SK-MEL-5 (cell line): ENCODE data around the gene C11orf24. TPM values are rescaled to one million over a fixed set of nuclear protein-coding genes. Genes with fewer than 3 reads are reported as not detected.
A peak's percentile ranks its signal among the peaks of the same experiment; 100 is the strongest.

Experiments used
- DNase-seq: peaks from one replicate; pipeline ENCODE4 v3.0.0-alpha.2; 2016; ENCODE audit warnings: low read depth, low spot score
- in situ Hi-C: cut with HindIII; loops from 2 replicates; pipeline ENCODE4 v1.10.0; 2016; ENCODE audit warnings: low sequenced_read_pairs, high pct_unique_total_duplicates, low pct_unique_long_range_greater_than_20kb
- polyA plus RNA-seq, 2 experiments: library from polyadenylated mRNA; depleted of rRNA; stranded (reverse); fragments of >200 nt; gene quantifications; 2 replicates each; pipeline ENCODE4 v1.2.3, GENCODE V29; 2015
- total RNA-seq: library from RNA; depleted of rRNA; stranded (reverse); fragments of >200 nt; shearing (Covaris generic); gene quantifications from 2 replicates; pipeline ENCODE4 v1.2.3, GENCODE V29; 2014; rRNA removed

Gene C11orf24
- total RNA-seq, result 34.6 and 52.2 TPM in 2 replicates
- 108 and 138 TPM in 2 replicates for polyA plus RNA-seq (2015; cell fraction: cytosol; rRNA removed)
- polyA plus RNA-seq (2015; cell fraction: nucleus; rRNA removed), result 56.8 and 66.4 TPM in 2 replicates

GRCh38 chr11:68271781-68272608 lies at the start of gene C11orf24:
Gene C11orf24, minus strand, starts transcription at chr11:68271973. Its CDS starts 8,206 bp downstream, at chr11:68263767.
- in situ Hi-C loops, result no loop called here
- peak; percentile 87 for DNase-seq

- no peak for DNase-seq
- in situ Hi-C loops, result no loop called here
Observed at GRCh38 chr11:68317147-68317785, 45.5 kb upstream of the C11orf24 start.

- DNase-seq, result no peak
- in situ Hi-C loops, result no loop called here
Observed at GRCh38 chr11:68315171-68315920, 43.6 kb upstream of the C11orf24 start.

- in situ Hi-C loops, result no loop called here
- DNase-seq, result no peak
Observed at GRCh38 chr11:68314203-68315170, 42.7 kb upstream of the C11orf24 start.

- no peak for DNase-seq
- in situ Hi-C loops, result no loop called here
Observed at GRCh38 chr11:68313574-68314202, 41.9 kb upstream of the C11orf24 start.

GRCh38 chr11:68312780-68313573 lies 41.2 kb upstream of the C11orf24 start:
- in situ Hi-C loops, result no loop called here
- no peak for DNase-seq

- in situ Hi-C loops, result no loop called here
- DNase-seq, result no peak
Observed at GRCh38 chr11:68312117-68312779, 40.5 kb upstream of the C11orf24 start, which contains the start of gene LRP5. Gene LRP5, plus strand, starts transcription at chr11:68312591. Its CDS starts 124 bp downstream, at chr11:68312715.

- in situ Hi-C loops, result no loop called here
- DNase-seq, result no peak
Observed at GRCh38 chr11:68311160-68312116, 39.7 kb upstream of the C11orf24 start.

- in situ Hi-C loops, result no loop called here
- no peak for DNase-seq
Observed at GRCh38 chr11:68309621-68310185, 37.9 kb upstream of the C11orf24 start.

GRCh38 chr11:68308068-68308467 lies 36.3 kb upstream of the C11orf24 start:
- no peak for DNase-seq
- in situ Hi-C loops, result no loop called here

GRCh38 chr11:68306636-68307035 lies 34.9 kb upstream of the C11orf24 start:
- DNase-seq, result no peak
- in situ Hi-C loops, result no loop called here

GRCh38 chr11:68303982-68304780 lies 32.4 kb upstream of the C11orf24 start:
- in situ Hi-C loops, result no loop called here
- peak; percentile 34 for DNase-seq

GRCh38 chr11:68303083-68303482 lies 31.3 kb upstream of the C11orf24 start:
- in situ Hi-C loops, result no loop called here
- DNase-seq, result no peak
